ENCODE results near the gene TRPT1.
A peak's percentile ranks its signal among the peaks of the same experiment; 100 is the strongest.

Gene TRPT1

DNA sequence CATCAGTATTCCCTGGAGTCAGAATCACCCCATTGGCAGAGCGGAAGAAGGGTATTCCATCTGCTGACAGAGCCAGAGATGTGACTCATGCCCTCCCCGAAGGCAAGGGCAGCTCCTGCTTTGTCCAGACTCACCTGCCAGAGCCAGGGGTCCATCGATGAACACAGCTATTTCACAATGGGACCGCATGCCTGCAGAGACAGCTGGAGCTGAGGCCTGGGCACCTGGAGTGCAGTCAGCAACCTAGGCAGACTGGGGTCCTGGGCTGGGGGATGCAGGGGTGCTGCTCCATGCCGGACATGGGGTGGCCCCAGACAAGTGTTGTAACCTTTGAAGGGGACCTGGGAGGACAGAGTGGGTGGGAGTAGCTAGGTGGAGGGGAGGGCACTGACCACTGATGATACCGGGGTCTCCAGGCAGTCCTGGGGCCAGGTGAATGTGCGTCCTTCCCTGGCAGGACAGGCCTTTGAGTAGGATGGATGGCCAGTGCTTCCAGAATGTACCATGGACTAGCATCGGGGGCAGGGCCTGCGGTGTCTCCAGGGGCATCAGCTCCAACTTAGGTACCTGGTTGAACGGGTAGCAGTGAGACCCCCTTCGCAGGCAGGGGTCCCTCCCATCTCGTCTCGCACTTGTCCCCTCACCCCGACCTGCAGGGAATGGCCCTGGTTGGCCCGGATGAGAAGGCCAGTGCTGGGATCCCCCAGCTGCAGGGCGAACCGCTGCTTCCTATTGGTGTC is 1.7 kb downstream of the TRPT1 start:
- DNase-seq (ENCODE audit: low read depth in 1 of 2, low spot score in 1 of 2), result no peak
- Histone ChIP-seq H3K27ac (replicated peaks) (peak overlapping the region; percentile 78), H3K27me3 (ENCODE audit: insufficient read depth, poor library complexity, severe bottlenecking) (no peaks in the 10 kb centered on the region), H3K4me3 (replicated peaks; ENCODE audit: insufficient read depth, low read length) (no peak overlapping the region)
- TF ChIP-seq POLR2AphosphoS5 (IDR thresholded peaks at IDR 0.05; ENCODE audit: low read depth) (peak; percentile 65), SPI1 (IDR thresholded peaks at IDR 0.05; ENCODE audit: borderline replicate concordance, low read depth) (no peak)

DNA sequence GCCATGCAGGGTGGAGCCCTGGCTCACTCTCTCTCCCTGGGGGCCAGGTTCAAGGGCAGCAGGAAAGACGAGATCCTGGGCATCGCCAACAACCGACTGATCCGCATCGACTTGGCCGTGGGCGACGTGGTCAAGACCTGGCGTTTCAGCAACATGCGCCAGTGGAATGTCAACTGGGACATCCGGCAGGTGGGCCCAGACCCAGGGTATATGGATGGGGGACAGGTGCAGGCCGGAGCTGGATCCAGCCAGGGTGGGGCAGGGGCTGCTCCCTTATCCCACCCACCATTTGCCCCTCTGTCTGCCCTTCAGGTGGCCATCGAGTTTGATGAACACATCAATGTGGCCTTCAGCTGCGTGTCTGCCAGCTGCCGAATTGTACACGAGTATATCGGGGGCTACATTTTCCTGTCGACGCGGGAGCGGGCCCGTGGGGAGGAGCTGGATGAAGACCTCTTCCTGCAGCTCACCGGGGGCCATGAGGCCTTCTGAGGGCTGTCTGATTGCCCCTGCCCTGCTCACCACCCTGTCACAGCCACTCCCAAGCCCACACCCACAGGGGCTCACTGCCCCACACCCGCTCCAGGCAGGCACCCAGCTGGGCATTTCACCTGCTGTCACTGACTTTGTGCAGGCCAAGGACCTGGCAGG is 2.9 kb downstream of the TRPT1 start:
- no peaks in the 10 kb centered on the region for H3K27me3 ChIP-seq (ENCODE audit: insufficient read depth, poor library complexity, severe bottlenecking)
- H3K27ac ChIP-seq (replicated peaks), result no peak overlapping the region
- H3K4me3 ChIP-seq (replicated peaks; ENCODE audit: insufficient read depth, low read length), result no peak overlapping the region
- DNase-seq (ENCODE audit: low read depth in 1 of 2, low spot score in 1 of 2), result no peak
- TF ChIP-seq GABPA (IDR thresholded peaks at IDR 0.05; ENCODE audit: low read depth) (no peak), POLR2AphosphoS5 (IDR thresholded peaks at IDR 0.05; ENCODE audit: low read depth) (no peak), SPI1 (IDR thresholded peaks at IDR 0.05; ENCODE audit: borderline replicate concordance, low read depth) (no peak)
- TF ChIP-seq, protein P1, sequence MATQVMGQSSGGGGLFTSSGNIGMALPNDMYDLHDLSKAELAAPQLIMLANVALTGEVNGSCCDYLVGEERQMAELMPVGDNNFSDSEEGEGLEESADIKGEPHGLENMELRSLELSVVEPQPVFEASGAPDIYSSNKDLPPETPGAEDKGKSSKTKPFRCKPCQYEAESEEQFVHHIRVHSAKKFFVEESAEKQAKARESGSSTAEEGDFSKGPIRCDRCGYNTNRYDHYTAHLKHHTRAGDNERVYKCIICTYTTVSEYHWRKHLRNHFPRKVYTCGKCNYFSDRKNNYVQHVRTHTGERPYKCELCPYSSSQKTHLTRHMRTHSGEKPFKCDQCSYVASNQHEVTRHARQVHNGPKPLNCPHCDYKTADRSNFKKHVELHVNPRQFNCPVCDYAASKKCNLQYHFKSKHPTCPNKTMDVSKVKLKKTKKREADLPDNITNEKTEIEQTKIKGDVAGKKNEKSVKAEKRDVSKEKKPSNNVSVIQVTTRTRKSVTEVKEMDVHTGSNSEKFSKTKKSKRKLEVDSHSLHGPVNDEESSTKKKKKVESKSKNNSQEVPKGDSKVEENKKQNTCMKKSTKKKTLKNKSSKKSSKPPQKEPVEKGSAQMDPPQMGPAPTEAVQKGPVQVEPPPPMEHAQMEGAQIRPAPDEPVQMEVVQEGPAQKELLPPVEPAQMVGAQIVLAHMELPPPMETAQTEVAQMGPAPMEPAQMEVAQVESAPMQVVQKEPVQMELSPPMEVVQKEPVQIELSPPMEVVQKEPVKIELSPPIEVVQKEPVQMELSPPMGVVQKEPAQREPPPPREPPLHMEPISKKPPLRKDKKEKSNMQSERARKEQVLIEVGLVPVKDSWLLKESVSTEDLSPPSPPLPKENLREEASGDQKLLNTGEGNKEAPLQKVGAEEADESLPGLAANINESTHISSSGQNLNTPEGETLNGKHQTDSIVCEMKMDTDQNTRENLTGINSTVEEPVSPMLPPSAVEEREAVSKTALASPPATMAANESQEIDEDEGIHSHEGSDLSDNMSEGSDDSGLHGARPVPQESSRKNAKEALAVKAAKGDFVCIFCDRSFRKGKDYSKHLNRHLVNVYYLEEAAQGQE (IDR thresholded peaks at IDR 0.05; ENCODE audit: insufficient replicate concordance, low read depth), result no peak
- TF ChIP-seq, protein P2, sequence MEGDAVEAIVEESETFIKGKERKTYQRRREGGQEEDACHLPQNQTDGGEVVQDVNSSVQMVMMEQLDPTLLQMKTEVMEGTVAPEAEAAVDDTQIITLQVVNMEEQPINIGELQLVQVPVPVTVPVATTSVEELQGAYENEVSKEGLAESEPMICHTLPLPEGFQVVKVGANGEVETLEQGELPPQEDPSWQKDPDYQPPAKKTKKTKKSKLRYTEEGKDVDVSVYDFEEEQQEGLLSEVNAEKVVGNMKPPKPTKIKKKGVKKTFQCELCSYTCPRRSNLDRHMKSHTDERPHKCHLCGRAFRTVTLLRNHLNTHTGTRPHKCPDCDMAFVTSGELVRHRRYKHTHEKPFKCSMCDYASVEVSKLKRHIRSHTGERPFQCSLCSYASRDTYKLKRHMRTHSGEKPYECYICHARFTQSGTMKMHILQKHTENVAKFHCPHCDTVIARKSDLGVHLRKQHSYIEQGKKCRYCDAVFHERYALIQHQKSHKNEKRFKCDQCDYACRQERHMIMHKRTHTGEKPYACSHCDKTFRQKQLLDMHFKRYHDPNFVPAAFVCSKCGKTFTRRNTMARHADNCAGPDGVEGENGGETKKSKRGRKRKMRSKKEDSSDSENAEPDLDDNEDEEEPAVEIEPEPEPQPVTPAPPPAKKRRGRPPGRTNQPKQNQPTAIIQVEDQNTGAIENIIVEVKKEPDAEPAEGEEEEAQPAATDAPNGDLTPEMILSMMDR (IDR thresholded peaks at IDR 0.05; ENCODE audit: insufficient read depth, low read length), result no peak

DNA sequence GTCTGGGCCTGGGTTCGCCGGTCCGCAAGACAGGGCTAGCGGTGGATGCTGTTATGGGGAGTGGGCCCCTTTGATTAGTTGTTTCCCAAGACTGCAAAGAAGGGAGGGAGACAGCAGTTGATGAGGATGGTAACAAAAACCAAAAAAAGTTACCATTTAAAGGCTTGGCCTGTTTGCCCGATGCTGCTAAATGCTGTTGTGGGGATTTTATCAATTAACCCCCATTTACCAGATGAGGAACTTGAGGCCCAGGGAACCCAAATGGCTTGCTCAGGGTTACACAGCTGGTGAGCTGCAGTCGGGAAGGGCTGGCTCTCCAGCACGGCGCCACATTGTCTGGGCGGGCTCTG is 3.4 kb downstream of the TRPT1 start:
- no peak overlapping the region for H3K27ac ChIP-seq (replicated peaks)
- no peak overlapping the region for H3K4me3 ChIP-seq (replicated peaks; ENCODE audit: insufficient read depth, low read length)
- H3K27me3 ChIP-seq (ENCODE audit: insufficient read depth, poor library complexity, severe bottlenecking), result no peaks in the 10 kb centered on the region
- no peak for DNase-seq (ENCODE audit: low read depth in 1 of 2, low spot score in 1 of 2)
- no peak for TF ChIP-seq GABPA (IDR thresholded peaks at IDR 0.05; ENCODE audit: low read depth)
- TF ChIP-seq SPI1 (IDR thresholded peaks at IDR 0.05; ENCODE audit: borderline replicate concordance, low read depth), result no peak
- TF ChIP-seq, protein P1 (IDR thresholded peaks at IDR 0.05; ENCODE audit: insufficient replicate concordance, low read depth), result no peak
- TF ChIP-seq, protein P2 (IDR thresholded peaks at IDR 0.05; ENCODE audit: insufficient read depth, low read length), result no peak
- no peak; the same call in 1 of the 2 replicates for TF ChIP-seq POLR2AphosphoS5 (IDR thresholded peaks at IDR 0.05; ENCODE audit: low read depth)

DNA sequence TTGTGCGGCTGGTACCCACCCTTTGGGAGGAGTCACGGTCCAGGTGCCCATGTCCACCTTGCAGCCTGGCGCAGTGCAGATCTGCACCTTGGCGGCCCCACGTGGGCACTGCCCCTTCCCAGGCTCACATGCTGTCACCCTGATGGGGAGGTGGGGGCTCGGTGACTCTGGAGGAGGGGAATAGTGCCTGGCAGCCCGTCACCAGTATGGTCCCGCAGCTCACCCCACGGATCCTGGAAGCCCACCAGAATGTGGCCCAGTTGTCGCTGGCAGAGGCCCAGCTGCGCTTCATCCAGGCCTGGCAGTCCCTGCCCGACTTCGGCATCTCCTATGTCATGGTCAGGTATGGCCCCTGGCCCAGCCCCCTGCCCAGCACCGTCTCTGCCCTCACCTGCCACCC is 5.2 kb downstream of the TRPT1 start:
- TF ChIP-seq GABPA (IDR thresholded peaks at IDR 0.05; ENCODE audit: low read depth) (no peak), SPI1 (IDR thresholded peaks at IDR 0.05; ENCODE audit: borderline replicate concordance, low read depth) (no peak), POLR2AphosphoS5 (IDR thresholded peaks at IDR 0.05; ENCODE audit: low read depth) (no peak; the same call in 1 of the 2 replicates)
- TF ChIP-seq, protein P1 (IDR thresholded peaks at IDR 0.05; ENCODE audit: insufficient replicate concordance, low read depth), result no peak
- TF ChIP-seq, protein P2 (IDR thresholded peaks at IDR 0.05; ENCODE audit: insufficient read depth, low read length), result no peak
- DNase-seq (ENCODE audit: low read depth in 1 of 2, low spot score in 1 of 2), result no peak
- H3K27ac ChIP-seq (replicated peaks), result no peak overlapping the region
- no peaks in the 10 kb centered on the region for H3K27me3 ChIP-seq (ENCODE audit: insufficient read depth, poor library complexity, severe bottlenecking)
- H3K4me3 ChIP-seq (replicated peaks; ENCODE audit: insufficient read depth, low read length), result no peak overlapping the region

All from HL-60 (cell line).